Sigmoid colon (tissue), 7 donors: ENCODE measurements around the gene TBX18. TPM values are rescaled to one million over a fixed set of nuclear protein-coding genes. Genes with fewer than 3 reads are reported as not detected.
A peak's percentile ranks its signal among the peaks of the same experiment; 100 is the strongest.

Experiments used
- DNase-seq: peaks from one replicate; pipeline ENCODE4 v3.0.0-alpha.2; 2019
- H3K27ac ChIP-seq, 4 donors: fragments of 200-600 bp; sonication (generic); one replicate each; pipeline ENCODE4 v1.5.1; 2016 to 2019; ENCODE audit warnings: mild to moderate bottlenecking in 1 of 4
- H3K27me3 ChIP-seq, 3 donors: fragments of 200-600 bp; sonication (generic); one replicate each; pipeline ENCODE4 v1.5.1; 2019; ENCODE audit warnings: mild to moderate bottlenecking in 1 of 3
- H3K36me3 ChIP-seq, 4 donors: fragments of 200-600 bp; sonication (generic); one replicate each; pipeline ENCODE4 v1.5.1; 2016 to 2019
- H3K4me1 ChIP-seq, 4 donors: fragments of 200-600 bp; sonication (generic); one replicate each; pipeline ENCODE4 v1.5.1; 2017 to 2019
- H3K4me3 ChIP-seq, 4 donors: fragments of 200-600 bp; sonication (generic); one replicate each; pipeline ENCODE4 v1.5.1; 2017 to 2019; ENCODE audit warnings: mild to moderate bottlenecking in 2 of 4, moderate library complexity in 1 of 4
- H3K9me3 ChIP-seq, 4 donors: fragments of 200-600 bp in 3 of 4; sonication (generic) in 3 of 4; one replicate each; pipeline versions ENCODE4 v1.5.1 to v1.6.1; 2013 to 2019
- CTCF ChIP-seq, 4 experiments: fragments of 450-650 bp in 3 of 4; fragments of 200-600 bp in 1 of 4; IDR thresholded peaks; one replicate each; pipeline ENCODE4 v1.5.1; 2016 to 2019; ENCODE audit warnings: antibody characterized with exemption in 4 of 4, mild to moderate bottlenecking in 3 of 4, moderate library complexity in 2 of 4
- EP300 ChIP-seq, 4 donors: sonication (generic); formaldehyde crosslinking; IDR thresholded peaks; one replicate each; pipeline ENCODE4 v1.6.1; 2017; ENCODE audit warnings: antibody characterized with exemption in 4 of 4
- POLR2A ChIP-seq, 2 donors: fragments of 450-650 bp; IDR thresholded peaks; one replicate each; pipeline ENCODE4 v1.6.1; 2016; ENCODE audit warnings: antibody characterized with exemption in 2 of 2, mild to moderate bottlenecking in 2 of 2, moderate library complexity in 2 of 2
- POLR2AphosphoS5 ChIP-seq, 4 donors: sonication (generic); formaldehyde crosslinking; IDR thresholded peaks; one replicate each; pipeline ENCODE4 v1.6.1; 2017; ENCODE audit warnings: antibody characterized with exemption in 4 of 4
- WGBS, 2 donors: extraction: QIAGEN DNeasy Blood & Tissue Kit; methylation state at CpG; one replicate each; pipeline ENCODE4 v1.1.7; 2013; 5-methylcytosine and 5-hydroxymethylcytosine counted together
- intact Hi-C: fragments of 100-400 bp; cut with DNase I; formaldehyde crosslinking; loops from one replicate; pipeline ENCODE4 v1.15.1; 2023
- polyA plus RNA-seq, 3 donors: library from polyadenylated mRNA; stranded (reverse); fragments of 200-250 nt; gene quantifications; one replicate each; pipeline ENCODE4 v1.2.3, GENCODE V29; 2013
- total RNA-seq, 4 donors: library from RNA; depleted of rRNA; stranded (reverse); fragments of >200 nt; gene quantifications; one replicate each; pipeline ENCODE4 v1.1.0, GENCODE V29; 2016
- donor health status: healthy with polysubstance abuse.
- donor health status: Bipolar disorder and iron deficiency.
- donor health status: healthy.

Gene TBX18
- total and polyA plus RNA-seq, 7 donors: under 0.01 to 4.6 (median 0.49) TPM

- H3K4me1 ChIP-seq: peaks cover 0 to 22% (median 20%) of the 10 kb centered on the region in 4 donors
- H3K36me3 ChIP-seq: no peaks in the 10 kb centered on the region
- no peak for DNase-seq
- H3K9me3 ChIP-seq: no peaks in the 10 kb centered on the region
- H3K27me3 ChIP-seq: peaks cover 83 to 100% (median 100%) of the 10 kb centered on the region in 3 donors
- 14 to 28% methylated on average over 14 of the region's 14 CpGs for WGBS, 2 donors
- intact Hi-C loops: no loop called here
- no peak overlapping the region for H3K4me3 ChIP-seq
- no peak overlapping the region for H3K27ac ChIP-seq
- TF ChIP-seq POLR2AphosphoS5 (IDR thresholded peaks at IDR 0.05) (no peak), EP300 (IDR thresholded peaks at IDR 0.05) (no peak), POLR2A (IDR thresholded peaks at IDR 0.05) (no peak), CTCF (IDR thresholded peaks at IDR 0.05) (no peak)
These were observed 3.3 kb upstream of the TBX18 start for GRCh38 chr6:84767526-84768201.

- no peaks in the 10 kb centered on the region for H3K36me3 ChIP-seq
- H3K27ac ChIP-seq: no peak overlapping the region
- TF ChIP-seq POLR2AphosphoS5 (IDR thresholded peaks at IDR 0.05) (no peak), CTCF (IDR thresholded peaks at IDR 0.05) (no peak), EP300 (IDR thresholded peaks at IDR 0.05) (no peak), POLR2A (IDR thresholded peaks at IDR 0.05) (no peak)
- peaks cover 0 to 26% (median 20%) of the 10 kb centered on the region in 4 donors for H3K4me1 ChIP-seq
- intact Hi-C loops: no loop called here
- peaks cover 87 to 100% (median 100%) of the 10 kb centered on the region in 3 donors for H3K27me3 ChIP-seq
- whole genome bisulfite sequencing, 2 donors: 14 to 26% methylated on average over 38 of the region's 38 CpGs
- DNase-seq: no peak
- H3K4me3 ChIP-seq: no peak overlapping the region
- no peaks in the 10 kb centered on the region for H3K9me3 ChIP-seq
These were observed 2.6 kb upstream of the TBX18 start for GRCh38 chr6:84766799-84767525.

- Histone ChIP-seq H3K4me3 (no peak overlapping the region), H3K27ac (no peak overlapping the region), H3K27me3 (peaks cover 80 to 100% (median 100%) of the 10 kb centered on the region in 3 donors), H3K36me3 (no peaks in the 10 kb centered on the region), H3K4me1 (peaks cover 0 to 26% (median 20%) of the 10 kb centered on the region in 4 donors), H3K9me3 (no peaks in the 10 kb centered on the region)
- intact Hi-C loops: no loop called here
- DNase-seq: no peak
- 10 to 21% methylated on average over 32 of the region's 32 CpGs for WGBS, 2 donors
- TF ChIP-seq EP300 (IDR thresholded peaks at IDR 0.05): no peak
- TF ChIP-seq POLR2A (IDR thresholded peaks at IDR 0.05): no peak
These were observed 1.9 kb upstream of the TBX18 start for GRCh38 chr6:84766118-84766798.

GRCh38 chr6:84763886-84764331 lies 489 bp downstream of the TBX18 start:
- Histone ChIP-seq H3K27me3 (peaks cover 69 to 100% (median 85%) of the 10 kb centered on the region in 3 donors), H3K27ac (peak overlapping the region; percentile 46 to 97 (median 57)), H3K4me3 (peak overlapping the region; percentile 7 to 45 (median 36)), H3K4me1 (peaks cover 0 to 26% (median 20%) of the 10 kb centered on the region in 4 donors), H3K36me3 (no peaks in the 10 kb centered on the region), H3K9me3 (no peaks in the 10 kb centered on the region)
- 2 to 14% methylated on average over 57 of the region's 57 CpGs for WGBS, 2 donors
- DNase-seq: no peak
- TF ChIP-seq POLR2A (IDR thresholded peaks at IDR 0.05): no peak
- TF ChIP-seq CTCF (IDR thresholded peaks at IDR 0.05): no peak
- no peak for TF ChIP-seq EP300 (IDR thresholded peaks at IDR 0.05)
- no peak for TF ChIP-seq POLR2AphosphoS5 (IDR thresholded peaks at IDR 0.05)
- intact Hi-C loops: no loop called here
